ENCODE data around the gene CLK4. TPM values are rescaled to one million over a fixed set of nuclear protein-coding genes. Genes with fewer than 3 reads are reported as not detected.

The CLK4 gene
- total RNA-seq, 4 donors from 2014 or later: 18.4 to 38.3 (median 34.2) TPM

GRCh38 chr5:178561746-178562264 is 65.0 kb downstream of the CLK4 start:
- intact Hi-C loops (cut with DNase I; ENCODE audit: low total_unique reads): no loop called here
- 86 to 91% methylated on average over 23 of the region's 23 CpGs for WGBS, 2 donors
- no peak for TF ChIP-seq POLR2A (IDR thresholded peaks at IDR 0.05)
- TF ChIP-seq, protein P1, sequence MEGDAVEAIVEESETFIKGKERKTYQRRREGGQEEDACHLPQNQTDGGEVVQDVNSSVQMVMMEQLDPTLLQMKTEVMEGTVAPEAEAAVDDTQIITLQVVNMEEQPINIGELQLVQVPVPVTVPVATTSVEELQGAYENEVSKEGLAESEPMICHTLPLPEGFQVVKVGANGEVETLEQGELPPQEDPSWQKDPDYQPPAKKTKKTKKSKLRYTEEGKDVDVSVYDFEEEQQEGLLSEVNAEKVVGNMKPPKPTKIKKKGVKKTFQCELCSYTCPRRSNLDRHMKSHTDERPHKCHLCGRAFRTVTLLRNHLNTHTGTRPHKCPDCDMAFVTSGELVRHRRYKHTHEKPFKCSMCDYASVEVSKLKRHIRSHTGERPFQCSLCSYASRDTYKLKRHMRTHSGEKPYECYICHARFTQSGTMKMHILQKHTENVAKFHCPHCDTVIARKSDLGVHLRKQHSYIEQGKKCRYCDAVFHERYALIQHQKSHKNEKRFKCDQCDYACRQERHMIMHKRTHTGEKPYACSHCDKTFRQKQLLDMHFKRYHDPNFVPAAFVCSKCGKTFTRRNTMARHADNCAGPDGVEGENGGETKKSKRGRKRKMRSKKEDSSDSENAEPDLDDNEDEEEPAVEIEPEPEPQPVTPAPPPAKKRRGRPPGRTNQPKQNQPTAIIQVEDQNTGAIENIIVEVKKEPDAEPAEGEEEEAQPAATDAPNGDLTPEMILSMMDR (IDR thresholded peaks at IDR 0.05): no peak
- no peak overlapping the region for H3K4me3 ChIP-seq (ENCODE audit: low read depth, poor library complexity, severe bottlenecking)
- DNase-seq (ENCODE audit: low spot score in 2 of 2): no peak

DNA sequence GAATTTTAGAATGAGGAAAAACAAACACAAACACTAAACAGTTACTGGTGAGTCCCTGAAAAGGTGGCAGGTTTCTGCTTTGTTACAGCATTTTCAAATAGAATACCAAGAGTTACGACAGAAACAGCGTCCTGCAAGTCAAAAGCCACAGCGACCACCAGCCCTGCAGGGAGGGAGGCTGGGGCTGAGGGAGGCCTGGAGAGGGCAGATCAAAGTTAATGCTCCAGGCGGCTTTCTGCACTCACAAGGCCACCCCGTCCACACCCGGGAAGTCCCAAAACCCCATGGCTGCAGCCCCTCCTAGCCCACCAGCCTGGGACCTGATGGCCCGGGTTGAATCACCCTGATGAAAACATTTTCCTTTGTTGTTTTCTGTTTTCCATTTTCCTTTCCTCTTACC is 65.9 kb downstream of the CLK4 start:
- intact Hi-C loops (cut with DNase I; ENCODE audit: low total_unique reads): no loop called here
- H3K4me3 ChIP-seq (ENCODE audit: low read depth, poor library complexity, severe bottlenecking): no peak overlapping the region
- DNase-seq (ENCODE audit: low spot score in 2 of 2): no peak
- WGBS, 2 donors: 73 to 91% methylated on average over 7 of the region's 7 CpGs
- TF ChIP-seq, protein P1 (IDR thresholded peaks at IDR 0.05): no peak
- no peak for TF ChIP-seq POLR2A (IDR thresholded peaks at IDR 0.05)

DNA sequence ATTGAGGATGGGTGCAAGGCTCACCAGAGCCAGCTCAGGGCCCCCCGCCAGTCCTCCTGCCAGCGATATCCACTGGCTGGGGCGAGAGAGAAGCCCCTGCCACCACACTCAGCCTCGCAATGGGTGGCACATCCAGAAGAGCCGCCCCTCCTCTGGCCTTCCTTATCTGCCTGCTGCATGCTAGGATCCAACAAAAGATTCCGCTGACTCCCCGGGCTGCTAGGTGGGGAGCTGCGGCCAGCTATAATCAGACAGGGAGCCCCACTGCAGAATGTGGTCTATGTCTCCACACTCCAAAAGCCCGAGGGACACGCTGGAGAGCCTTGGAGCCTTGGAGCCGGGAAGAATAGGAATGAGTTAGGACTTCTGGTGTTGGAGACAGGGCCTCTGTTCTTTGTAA is 69.4 kb downstream of the CLK4 start:
- intact Hi-C loops (cut with DNase I; ENCODE audit: low total_unique reads): loop anchor here (10.0 kb wide), 1 partner anchor 283 kb away; no protein-coding TSS in a partner anchor
- DNase-seq (ENCODE audit: low spot score in 2 of 2): no peak
- WGBS, 2 donors: 96 to 97% methylated on average over 11 of the region's 11 CpGs
- TF ChIP-seq, protein P1 (IDR thresholded peaks at IDR 0.05): no peak
- no peak for TF ChIP-seq POLR2A (IDR thresholded peaks at IDR 0.05)
- no peak overlapping the region for H3K4me3 ChIP-seq (ENCODE audit: low read depth, poor library complexity, severe bottlenecking)

DNA sequence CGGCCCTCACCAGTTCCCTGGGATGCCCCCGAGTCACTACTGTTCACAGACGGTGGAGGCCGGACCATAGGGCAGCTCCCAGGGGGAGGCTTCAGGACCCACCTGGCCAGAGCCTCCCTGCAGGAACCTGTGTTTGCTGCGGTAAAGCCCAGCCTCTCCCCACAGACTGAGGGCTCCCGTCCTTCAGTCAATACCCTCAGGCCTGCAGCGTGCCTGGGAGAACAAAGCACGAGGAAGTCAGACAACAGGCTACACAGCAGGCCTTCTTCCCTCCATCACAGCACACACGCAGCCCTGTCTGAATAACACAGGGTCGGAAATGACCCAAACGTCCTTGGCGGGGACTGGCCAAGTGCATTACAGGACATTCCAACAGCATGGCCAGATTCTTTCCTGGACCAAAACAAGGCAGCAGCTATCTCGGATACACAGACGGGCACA is 71.1 kb downstream of the CLK4 start:
- H3K4me3 ChIP-seq (ENCODE audit: low read depth, poor library complexity, severe bottlenecking): no peak overlapping the region
- TF ChIP-seq POLR2A (IDR thresholded peaks at IDR 0.05): no peak
- TF ChIP-seq, protein P1 (IDR thresholded peaks at IDR 0.05): no peak
- intact Hi-C loops (cut with DNase I; ENCODE audit: low total_unique reads): loop anchor here (10.0 kb wide), 1 partner anchor 281 kb away; no protein-coding TSS in a partner anchor
- WGBS, 2 donors: 84 to 89% methylated on average over 14 of the region's 14 CpGs
- no peak for DNase-seq (ENCODE audit: low spot score in 2 of 2)

GRCh38 chr5:178555005-178555404 is 71.8 kb downstream of the CLK4 start:
- intact Hi-C loops (cut with DNase I; ENCODE audit: low total_unique reads): loop anchor here (10.0 kb wide), 1 partner anchor 280 kb away; no protein-coding TSS in a partner anchor

DNA sequence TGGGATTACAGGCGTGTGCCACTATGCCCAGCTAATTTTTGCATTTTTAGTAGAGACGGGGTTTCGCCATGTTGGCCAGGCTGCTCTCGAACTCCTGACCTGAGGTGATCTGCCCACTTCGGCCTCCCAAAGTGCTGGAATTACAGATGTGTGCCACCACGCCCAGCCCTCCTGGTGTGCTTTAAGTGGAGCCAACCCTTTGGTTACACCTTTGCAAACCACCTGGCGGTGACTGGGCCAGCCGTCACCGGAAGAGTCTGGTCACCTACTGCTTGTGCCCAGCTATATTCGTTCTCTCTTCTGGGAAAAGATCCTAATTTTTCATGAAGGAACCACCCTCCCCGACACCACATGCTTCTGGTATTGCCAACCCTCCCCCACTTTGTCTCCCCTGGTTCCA is 72.5 kb downstream of the CLK4 start:
- DNase-seq (ENCODE audit: low spot score in 2 of 2): no peak
- TF ChIP-seq, protein P1 (IDR thresholded peaks at IDR 0.05): no peak
- TF ChIP-seq POLR2A (IDR thresholded peaks at IDR 0.05): no peak
- intact Hi-C loops (cut with DNase I; ENCODE audit: low total_unique reads): loop anchor here (10.0 kb wide), 1 partner anchor 280 kb away; no protein-coding TSS in a partner anchor
- WGBS, 2 donors: 91 to 92% methylated on average over 11 of the region's 11 CpGs
- H3K4me3 ChIP-seq (ENCODE audit: low read depth, poor library complexity, severe bottlenecking): no peak overlapping the region

More at GRCh38 chr5:178555005-178555404, 71.8 kb downstream of the CLK4 start:
- TF ChIP-seq POLR2A (IDR thresholded peaks at IDR 0.05): no peak
- no peak overlapping the region for H3K4me3 ChIP-seq (ENCODE audit: low read depth, poor library complexity, severe bottlenecking)
- no peak for DNase-seq (ENCODE audit: low spot score in 2 of 2)
- WGBS, 2 donors: 80 to 85% methylated on average over 7 of the region's 7 CpGs
